Esophagus (tissue), 2 donors: ENCODE data around the gene CHCHD4. TPM values are rescaled to one million over a fixed set of nuclear protein-coding genes. Genes with fewer than 3 reads are reported as not detected.

ENCODE experiments used
- H3K27ac ChIP-seq, 2 donors: one replicate each; pipeline ENCODE4 v1.5.1; 2013; ENCODE audit warnings: low read depth in 2 of 2, mild to moderate bottlenecking in 2 of 2, inconsistent platforms in 1 of 2, low read length in 1 of 2, moderate library complexity in 1 of 2
- H3K27me3 ChIP-seq, 2 donors: one replicate each; pipeline ENCODE4 v1.6.1; 2013; ENCODE audit warnings: low read length in 2 of 2, control low read depth in 1 of 2, mild to moderate bottlenecking in 1 of 2; ENCODE audit not compliant: insufficient read depth in 2 of 2, control insufficient read depth in 1 of 2
- H3K36me3 ChIP-seq, 2 donors: one replicate each; pipeline ENCODE4 v1.6.1; 2013; ENCODE audit warnings: low read length in 1 of 2; ENCODE audit not compliant: control insufficient read depth in 2 of 2, insufficient read depth in 2 of 2
- H3K4me1 ChIP-seq, 2 donors: one replicate each; pipeline ENCODE4 v1.6.1; 2013; ENCODE audit warnings: low read length in 1 of 2; ENCODE audit not compliant: control insufficient read depth in 2 of 2, insufficient read depth in 2 of 2
- H3K4me3 ChIP-seq, 2 donors: one replicate each; pipeline ENCODE4 v1.5.1; 2013; ENCODE audit warnings: low read length in 2 of 2, mild to moderate bottlenecking in 2 of 2, low read depth in 1 of 2, moderate library complexity in 1 of 2
- H3K9me3 ChIP-seq, 2 donors: one replicate each; pipeline ENCODE4 v1.6.1; 2013; ENCODE audit warnings: mild to moderate bottlenecking in 2 of 2, low read depth in 1 of 2, low read length in 1 of 2, moderate library complexity in 1 of 2; ENCODE audit not compliant: control insufficient read depth in 2 of 2, insufficient read depth in 1 of 2
- WGBS, 2 donors: extraction: QIAGEN DNeasy Blood & Tissue Kit; methylation state at CpG; one replicate each; pipeline ENCODE4 v1.1.7; 2013; 5-methylcytosine and 5-hydroxymethylcytosine counted together
- polyA plus RNA-seq, 2 donors: library from polyadenylated mRNA; stranded (reverse); fragments of 200-250 nt; gene quantifications; one replicate each; pipeline ENCODE4 v1.2.3, GENCODE V29; 2013
- donor health status: healthy with polysubstance abuse.
- donor health status: Bipolar disorder and iron deficiency.

Gene CHCHD4
- polyA plus RNA-seq, 2 donors = 6.5 to 14.9 TPM

- no peaks in the 10 kb centered on the region for H3K9me3 ChIP-seq
- 95% methylated on average over 14 of the region's 14 CpGs for WGBS, 2 donors
- no peaks in the 10 kb centered on the region for H3K4me1 ChIP-seq
- no peaks in the 10 kb centered on the region for H3K27me3 ChIP-seq
- no peak overlapping the region for H3K4me3 ChIP-seq
- H3K36me3 ChIP-seq = peaks cover 17 to 26% of the 10 kb centered on the region in 2 donors
- no peak overlapping the region for H3K27ac ChIP-seq
Observed at GRCh38 chr3:14158370-14158769, 33.7 kb upstream of the CHCHD4 start.

DNA sequence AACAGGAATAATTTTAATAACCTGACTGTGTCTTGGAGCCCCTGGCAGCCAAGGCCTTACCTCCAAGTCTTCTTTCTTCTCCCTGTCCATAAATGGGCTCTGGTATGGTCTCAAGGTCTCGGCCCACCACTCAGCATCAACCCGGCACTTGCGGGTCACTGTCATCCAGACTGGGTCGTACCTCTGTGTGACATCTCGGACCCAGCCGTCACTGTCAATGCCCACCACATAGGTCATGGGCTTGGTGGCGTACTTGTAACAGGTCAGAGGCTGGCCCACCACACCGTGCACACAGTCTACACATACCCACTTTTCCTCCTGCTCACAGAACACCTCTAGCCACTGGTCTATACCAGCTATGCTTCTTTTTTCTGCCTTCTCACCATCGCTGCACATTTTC is 33.3 kb upstream of the CHCHD4 start:
- no peak overlapping the region for H3K4me3 ChIP-seq
- H3K36me3 ChIP-seq = peaks cover 17 to 27% of the 10 kb centered on the region in 2 donors
- H3K4me1 ChIP-seq = no peaks in the 10 kb centered on the region
- H3K9me3 ChIP-seq = no peaks in the 10 kb centered on the region
- no peaks in the 10 kb centered on the region for H3K27me3 ChIP-seq
- H3K27ac ChIP-seq = no peak overlapping the region
- WGBS, 2 donors = 97% methylated on average over 9 of the region's 9 CpGs

DNA sequence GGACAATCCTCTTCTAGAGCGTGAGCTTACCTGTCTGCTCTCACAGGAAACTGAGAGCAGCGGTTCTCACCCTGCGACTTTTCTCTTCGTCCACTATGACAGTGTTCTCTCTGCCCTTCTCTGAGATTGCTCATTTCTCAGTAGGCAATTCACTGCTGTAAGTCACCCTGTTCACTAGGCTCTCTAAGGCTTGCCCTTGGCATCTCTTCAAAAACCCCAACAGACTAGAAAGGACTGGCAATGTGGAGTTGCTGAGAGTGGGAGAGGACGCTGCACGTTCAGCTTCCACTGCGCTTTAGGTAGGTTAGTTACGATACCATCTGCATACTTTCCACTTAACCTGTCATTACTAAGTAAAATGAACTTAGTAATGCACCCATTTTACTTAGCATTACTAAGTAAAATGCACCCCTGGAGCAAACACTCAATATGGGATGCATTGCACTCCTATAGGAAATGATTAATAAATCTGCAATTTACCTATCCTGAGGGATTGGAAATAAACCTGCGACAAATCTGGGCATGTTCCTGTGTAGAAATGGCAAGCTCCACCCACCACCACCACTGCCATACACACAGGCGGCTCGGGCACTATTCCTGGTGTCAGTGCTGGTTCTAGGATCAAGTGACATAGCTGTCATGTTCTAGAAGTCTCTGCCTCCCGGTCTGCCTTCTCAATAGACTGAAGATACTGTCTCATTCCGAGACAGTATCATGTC is 32.3 kb upstream of the CHCHD4 start:
- Histone ChIP-seq H3K4me1 (no peaks in the 10 kb centered on the region), H3K4me3 (no peak overlapping the region), H3K27me3 (no peaks in the 10 kb centered on the region), H3K9me3 (no peaks in the 10 kb centered on the region), H3K36me3 (peaks cover 24 to 33% of the 10 kb centered on the region in 2 donors), H3K27ac (peak overlapping the region in 1 of 2 donors; percentile 19)
- 61 to 71% methylated on average over 13 of the region's 13 CpGs for WGBS, 2 donors

- Histone ChIP-seq H3K36me3 (peaks cover 26 to 39% of the 10 kb centered on the region in 2 donors), H3K9me3 (no peaks in the 10 kb centered on the region), H3K4me3 (no peak overlapping the region), H3K4me1 (no peaks in the 10 kb centered on the region), H3K27ac (no peak overlapping the region), H3K27me3 (no peaks in the 10 kb centered on the region)
- WGBS, 2 donors = 58 to 89% methylated on average over 7 of the region's 7 CpGs
Observed at GRCh38 chr3:14156201-14156600, 31.5 kb upstream of the CHCHD4 start.

DNA sequence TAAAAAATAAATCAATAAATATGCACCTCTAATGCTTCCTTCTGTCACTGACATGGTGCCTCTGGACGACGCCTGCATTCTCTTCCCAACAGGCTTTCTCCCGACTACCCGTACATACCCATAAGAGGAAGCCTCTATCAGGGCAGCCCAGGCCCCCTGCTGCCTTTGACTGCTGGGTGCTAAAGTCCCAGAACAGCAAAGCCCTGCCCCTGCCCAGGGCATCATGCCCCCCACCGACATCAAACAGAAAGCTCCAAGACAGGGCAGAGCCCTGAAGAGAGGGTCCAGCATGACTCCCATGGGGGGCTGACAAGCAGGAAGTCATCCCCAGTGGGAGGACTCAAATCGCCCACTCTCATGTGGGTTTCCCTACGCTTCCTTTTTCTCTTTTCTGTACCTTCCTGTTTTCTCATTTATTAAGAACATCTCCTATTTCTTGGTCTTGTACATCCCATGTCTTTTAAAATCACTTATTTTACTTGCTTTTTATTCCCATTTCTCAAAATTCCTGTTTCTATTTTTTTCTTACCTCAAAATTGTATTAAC is 30.3 kb upstream of the CHCHD4 start:
- Histone ChIP-seq H3K4me3 (no peak overlapping the region), H3K9me3 (no peaks in the 10 kb centered on the region), H3K27ac (no peak overlapping the region), H3K36me3 (peaks cover 26 to 36% of the 10 kb centered on the region in 2 donors), H3K27me3 (no peaks in the 10 kb centered on the region), H3K4me1 (no peaks in the 10 kb centered on the region)
- 92 to 96% methylated on average over 7 of the region's 7 CpGs for WGBS, 2 donors

GRCh38 chr3:14154276-14154675 is 29.6 kb upstream of the CHCHD4 start:
- no peak overlapping the region for H3K4me3 ChIP-seq
- no peaks in the 10 kb centered on the region for H3K27me3 ChIP-seq
- H3K36me3 ChIP-seq = peaks cover 22 to 36% of the 10 kb centered on the region in 2 donors
- H3K27ac ChIP-seq = no peak overlapping the region
- H3K4me1 ChIP-seq = no peaks in the 10 kb centered on the region
- 88% methylated on average over 5 of the region's 5 CpGs for WGBS, 2 donors
- H3K9me3 ChIP-seq = no peaks in the 10 kb centered on the region

DNA sequence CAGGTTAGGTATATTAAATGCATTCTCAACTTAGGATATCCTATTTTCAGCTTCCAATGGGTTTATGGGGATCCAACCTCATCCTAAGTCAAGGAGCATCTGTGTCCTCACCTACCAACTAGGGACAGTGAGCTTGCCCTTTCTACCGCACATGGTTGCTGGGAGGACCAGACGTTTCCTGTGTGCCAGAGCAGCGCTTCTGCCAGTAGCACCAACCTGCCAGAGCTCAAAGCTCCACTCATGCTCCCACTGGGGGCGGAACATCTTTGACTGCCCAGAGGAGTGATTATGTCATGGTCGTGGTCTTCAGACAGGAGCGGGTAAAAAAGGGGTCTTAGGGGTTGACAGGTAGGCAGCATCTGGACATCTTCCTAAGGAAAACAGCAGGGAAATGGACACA is 29.0 kb upstream of the CHCHD4 start:
- Histone ChIP-seq H3K9me3 (no peaks in the 10 kb centered on the region), H3K4me3 (no peak overlapping the region), H3K4me1 (no peaks in the 10 kb centered on the region), H3K36me3 (peaks cover 20 to 35% of the 10 kb centered on the region in 2 donors), H3K27ac (no peak overlapping the region), H3K27me3 (no peaks in the 10 kb centered on the region)
- 92 to 93% methylated on average over 6 of the region's 6 CpGs for WGBS, 2 donors

DNA sequence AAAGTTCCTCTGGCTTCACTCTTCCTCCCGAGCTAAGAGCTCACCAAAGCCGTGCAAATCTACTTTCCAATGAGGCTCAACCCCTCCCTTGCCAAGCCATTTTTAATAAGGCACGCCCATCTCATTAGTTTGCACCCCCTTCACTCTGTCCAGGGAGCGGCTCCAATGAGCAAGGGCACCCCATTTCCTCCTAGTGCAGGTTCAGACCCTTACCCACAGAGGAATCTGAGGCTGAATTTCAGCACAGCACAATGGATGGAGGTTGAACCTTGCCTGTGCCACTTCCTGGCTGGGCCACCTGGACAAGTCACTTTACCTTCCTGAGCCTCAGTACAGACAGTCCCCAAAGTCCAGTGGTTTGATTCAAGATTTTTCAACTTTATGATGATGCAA is 28.3 kb upstream of the CHCHD4 start:
- 74 to 77% methylated on average over 4 of the region's 4 CpGs for WGBS, 2 donors
- Histone ChIP-seq H3K27ac (no peak overlapping the region), H3K4me1 (no peaks in the 10 kb centered on the region), H3K27me3 (no peaks in the 10 kb centered on the region), H3K36me3 (peaks cover 16 to 34% of the 10 kb centered on the region in 2 donors), H3K4me3 (no peak overlapping the region), H3K9me3 (no peaks in the 10 kb centered on the region)

DNA sequence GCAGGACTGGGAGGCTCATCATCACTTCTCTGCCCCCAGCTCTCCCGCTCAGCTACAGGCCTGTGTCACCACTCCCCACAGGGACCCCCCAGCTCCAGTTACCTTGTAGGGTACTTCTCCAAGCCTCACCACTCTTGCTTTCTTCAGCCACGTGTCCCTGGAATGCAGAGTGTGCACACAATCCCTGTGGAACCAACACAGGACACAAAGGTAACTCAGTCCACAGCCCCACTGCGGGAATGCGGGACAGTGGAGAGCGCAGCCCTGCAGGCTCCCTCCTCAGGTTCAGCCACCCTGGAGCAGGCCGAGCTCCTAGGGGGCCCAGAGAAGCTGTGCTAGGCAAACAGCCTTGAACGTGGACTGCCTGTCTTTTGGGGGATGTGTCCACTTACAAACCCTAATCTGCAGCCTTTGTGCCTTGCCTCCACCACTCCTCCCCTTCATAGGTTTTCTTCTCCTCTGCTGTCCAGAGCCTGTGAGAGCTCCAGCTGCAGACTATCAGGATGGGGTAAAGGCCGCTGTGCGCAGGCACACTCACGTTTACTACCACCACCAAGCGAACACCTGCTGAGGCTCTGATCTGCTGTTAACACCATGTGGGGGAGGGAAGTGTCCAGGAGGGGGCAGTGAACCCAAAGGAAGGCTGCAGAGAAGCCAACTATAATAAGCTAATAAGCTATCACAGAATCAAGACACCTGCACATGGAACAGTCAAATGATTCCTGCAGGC is 27.7 kb upstream of the CHCHD4 start:
- 86 to 88% methylated on average over 11 of the region's 11 CpGs for WGBS, 2 donors
- Histone ChIP-seq H3K4me1 (no peaks in the 10 kb centered on the region), H3K36me3 (peaks cover 11 to 37% of the 10 kb centered on the region in 2 donors), H3K27me3 (no peaks in the 10 kb centered on the region), H3K27ac (no peak overlapping the region), H3K9me3 (no peaks in the 10 kb centered on the region), H3K4me3 (no peak overlapping the region)
